ENCODE data around the gene LSP1.
"Not testable (repeated sequence)": the region's sequence is repeated elsewhere in the genome, so short reads cannot be mapped to it uniquely, and the experiment has no call there.

LSP1 gene

DNA sequence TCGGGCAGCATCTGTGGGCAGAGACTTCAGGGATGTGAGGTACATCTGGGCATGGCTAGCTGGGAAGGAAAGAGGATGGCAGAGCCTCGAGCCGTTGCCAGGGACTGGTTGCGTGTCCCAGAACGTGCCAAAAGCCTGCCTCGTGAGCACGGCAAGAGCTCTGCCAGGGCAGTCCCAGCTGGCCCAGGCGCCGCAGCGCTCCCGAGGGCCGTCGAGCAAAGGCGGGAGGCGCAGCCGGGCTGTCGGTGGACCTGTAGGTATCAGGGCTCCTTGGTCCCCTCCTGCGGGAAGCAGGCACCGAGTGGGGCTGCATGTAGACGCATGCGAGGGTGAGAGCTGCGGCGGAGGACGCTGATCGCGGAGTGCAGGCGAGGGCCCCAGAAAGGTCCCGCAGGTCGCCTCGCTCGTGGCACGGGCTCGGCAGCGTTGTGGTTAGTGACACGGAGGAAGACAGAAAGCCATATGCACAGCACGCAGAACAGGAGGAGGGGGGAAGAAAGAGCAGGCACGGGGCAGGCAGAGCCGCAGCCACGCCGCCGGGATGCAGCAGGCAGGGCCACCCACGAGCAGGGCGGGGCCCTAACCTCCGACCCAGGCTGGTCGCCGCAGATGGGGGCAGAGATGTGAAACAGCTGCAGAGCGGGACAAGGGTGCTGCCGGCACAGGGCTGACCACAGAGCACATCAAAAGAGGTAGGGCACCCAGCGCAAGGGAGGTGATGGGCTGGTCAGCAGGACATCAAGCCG is 18.0 kb downstream of the LSP1 start:
- H3K4me3 ChIP-seq (ENCODE audit: low read length), result no peak overlapping the region
- H3K4me1 ChIP-seq (ENCODE audit: control insufficient read depth, low read depth, low read length), result no peaks in the 10 kb centered on the region
- no peak overlapping the region for H4K5ac ChIP-seq (ENCODE audit: low read length)
- no peak overlapping the region for H3K4me2 ChIP-seq (ENCODE audit: low read length)
- no peak overlapping the region for H3K56ac ChIP-seq (ENCODE audit: low read length)
- no CpG with 5 or more reads among the region's 50 CpGs for WGBS (ENCODE audit: extremely low coverage, insufficient coverage, low lambda C conversion rate)
- no peaks in the 10 kb centered on the region for H3K79me2 ChIP-seq (ENCODE audit: control insufficient read depth, insufficient read depth, low read length)
- H3K18ac ChIP-seq (ENCODE audit: low read length), result no peak overlapping the region
- H3K4ac ChIP-seq (ENCODE audit: low read depth, low read length), result no peak overlapping the region
- no peak overlapping the region for H3K27ac ChIP-seq (ENCODE audit: low read depth, low read length)
- H3K79me1 ChIP-seq (ENCODE audit: low read length), result no peaks in the 10 kb centered on the region
- no peak overlapping the region for H3K9ac ChIP-seq (ENCODE audit: low read length)
- no peak overlapping the region for H2BK120ac ChIP-seq (ENCODE audit: low read depth, low read length)
- H4K8ac ChIP-seq (ENCODE audit: low read depth, low read length), result no peak overlapping the region
- H2BK5ac ChIP-seq (ENCODE audit: low read length), result no peak overlapping the region
- no peak overlapping the region for H2BK15ac ChIP-seq (replicated peaks; ENCODE audit: low read depth)
- H3K36me3 ChIP-seq (ENCODE audit: control insufficient read depth, insufficient read depth, low read length), result no peaks in the 10 kb centered on the region
- no peak overlapping the region for H3K23ac ChIP-seq (ENCODE audit: low read length)
- H3K27me3 ChIP-seq (ENCODE audit: insufficient read depth, low read length, poor library complexity), result no peaks in the 10 kb centered on the region
- no peak for DNase-seq
- no peak overlapping the region for H2AK5ac ChIP-seq (ENCODE audit: low read length)

GRCh38 chr11:1871531-1871930 is 18.6 kb downstream of the LSP1 start:
- Histone ChIP-seq H3K36me3 (ENCODE audit: control insufficient read depth, insufficient read depth, low read length) (no peaks in the 10 kb centered on the region), H3K27me3 (ENCODE audit: insufficient read depth, low read length, poor library complexity) (no peaks in the 10 kb centered on the region), H3K4me2 (ENCODE audit: low read length) (no peak overlapping the region), H2BK15ac (replicated peaks; ENCODE audit: low read depth) (no peak overlapping the region), H4K5ac (ENCODE audit: low read length) (no peak overlapping the region), H4K8ac (ENCODE audit: low read depth, low read length) (no peak overlapping the region), H3K23ac (ENCODE audit: low read length) (no peak overlapping the region), H3K4ac (ENCODE audit: low read depth, low read length) (no peak overlapping the region), H2AK5ac (ENCODE audit: low read length) (no peak overlapping the region), H3K18ac (ENCODE audit: low read length) (no peak overlapping the region), H3K4me3 (ENCODE audit: low read length) (no peak overlapping the region), H3K9ac (ENCODE audit: low read length) (no peak overlapping the region), H2BK5ac (ENCODE audit: low read length) (no peak overlapping the region), H2BK120ac (ENCODE audit: low read depth, low read length) (no peak overlapping the region), H3K79me2 (ENCODE audit: control insufficient read depth, insufficient read depth, low read length) (no peaks in the 10 kb centered on the region), H3K4me1 (ENCODE audit: control insufficient read depth, low read depth, low read length) (no peaks in the 10 kb centered on the region), H3K79me1 (ENCODE audit: low read length) (no peaks in the 10 kb centered on the region), H3K27ac (ENCODE audit: low read depth, low read length) (no peak overlapping the region), H3K56ac (ENCODE audit: low read length) (no peak overlapping the region)
- DNase-seq, result no peak
- WGBS (ENCODE audit: extremely low coverage, insufficient coverage, low lambda C conversion rate), result no CpG with 5 or more reads among the region's 15 CpGs

- H3K79me1 ChIP-seq (ENCODE audit: low read length), result no peaks in the 10 kb centered on the region
- no peak for DNase-seq
- H3K27me3 ChIP-seq (ENCODE audit: insufficient read depth, low read length, poor library complexity), result no peaks in the 10 kb centered on the region
- H2AK5ac ChIP-seq (ENCODE audit: low read length), result no peak overlapping the region
- no peak overlapping the region for H3K27ac ChIP-seq (ENCODE audit: low read depth, low read length)
- no peak overlapping the region for H2BK120ac ChIP-seq (ENCODE audit: low read depth, low read length)
- no CpG with 5 or more reads among the region's 25 CpGs for WGBS (ENCODE audit: extremely low coverage, insufficient coverage, low lambda C conversion rate)
- H3K4me1 ChIP-seq (ENCODE audit: control insufficient read depth, low read depth, low read length), result no peaks in the 10 kb centered on the region
- H3K18ac ChIP-seq (ENCODE audit: low read length), result no peak overlapping the region
- H2BK15ac ChIP-seq (replicated peaks; ENCODE audit: low read depth), result no peak overlapping the region
- H3K56ac ChIP-seq (ENCODE audit: low read length), result no peak overlapping the region
- no peak overlapping the region for H3K4ac ChIP-seq (ENCODE audit: low read depth, low read length)
- no peaks in the 10 kb centered on the region for H3K36me3 ChIP-seq (ENCODE audit: control insufficient read depth, insufficient read depth, low read length)
- H3K9ac ChIP-seq (ENCODE audit: low read length), result no peak overlapping the region
- H2BK5ac ChIP-seq (ENCODE audit: low read length), result no peak overlapping the region
- H3K4me3 ChIP-seq (ENCODE audit: low read length), result no peak overlapping the region
- no peak overlapping the region for H3K23ac ChIP-seq (ENCODE audit: low read length)
- no peak overlapping the region for H4K8ac ChIP-seq (ENCODE audit: low read depth, low read length)
- no peaks in the 10 kb centered on the region for H3K79me2 ChIP-seq (ENCODE audit: control insufficient read depth, insufficient read depth, low read length)
- no peak overlapping the region for H3K4me2 ChIP-seq (ENCODE audit: low read length)
- no peak overlapping the region for H4K5ac ChIP-seq (ENCODE audit: low read length)
Measured at GRCh38 chr11:1872267-1872985, 19.5 kb downstream of the LSP1 start.

DNA sequence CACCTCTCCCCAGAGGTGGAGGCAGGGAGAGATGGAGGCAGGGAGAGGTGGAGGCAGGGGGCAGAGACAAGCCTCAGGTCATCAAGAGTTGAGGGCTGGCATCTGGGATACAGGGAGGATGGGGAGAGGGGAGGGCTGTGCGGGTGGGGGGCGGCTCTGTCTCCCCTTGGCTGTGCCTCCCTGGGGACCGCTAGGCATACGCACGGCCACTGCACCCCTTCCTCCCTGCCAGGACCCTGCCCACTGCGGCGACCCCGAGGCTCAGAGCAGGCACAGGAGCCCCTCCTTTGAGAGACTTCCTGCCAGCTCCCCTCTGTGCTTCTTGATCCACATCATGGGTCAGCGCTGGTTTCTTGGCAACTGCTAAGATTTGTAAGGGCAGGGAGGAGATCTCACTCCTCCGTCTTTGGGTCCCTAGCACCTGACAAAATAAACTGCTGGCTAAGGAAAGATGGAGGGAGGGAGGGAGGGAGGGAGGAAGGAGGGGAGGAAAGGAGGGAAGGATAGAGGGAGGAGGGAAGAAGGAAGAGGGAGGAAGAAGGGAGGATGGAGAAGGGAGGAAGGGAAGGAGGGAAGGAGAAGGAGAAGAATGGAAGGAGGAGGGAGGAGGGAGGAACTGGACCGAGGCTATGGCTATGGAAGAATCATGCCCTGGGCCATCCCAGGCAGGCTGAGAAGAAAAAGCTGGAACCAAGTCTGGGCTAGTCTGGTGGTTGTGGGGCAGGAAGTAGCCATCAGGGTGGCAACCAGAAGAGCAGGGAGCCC is 20.3 kb downstream of the LSP1 start:
- Histone ChIP-seq H3K79me2 (ENCODE audit: control insufficient read depth, insufficient read depth, low read length) (no peaks in the 10 kb centered on the region), H3K56ac (ENCODE audit: low read length) (no peak overlapping the region), H3K23ac (ENCODE audit: low read length) (no peak overlapping the region), H4K5ac (ENCODE audit: low read length) (no peak overlapping the region), H3K4me3 (ENCODE audit: low read length) (no peak overlapping the region), H3K4ac (ENCODE audit: low read depth, low read length) (no peak overlapping the region), H3K4me1 (ENCODE audit: control insufficient read depth, low read depth, low read length) (no peaks in the 10 kb centered on the region), H2BK15ac (replicated peaks; ENCODE audit: low read depth) (no peak overlapping the region), H4K8ac (ENCODE audit: low read depth, low read length) (no peak overlapping the region), H2BK5ac (ENCODE audit: low read length) (no peak overlapping the region), H3K18ac (ENCODE audit: low read length) (no peak overlapping the region), H2AK5ac (ENCODE audit: low read length) (no peak overlapping the region), H3K79me1 (ENCODE audit: low read length) (no peaks in the 10 kb centered on the region), H2BK120ac (ENCODE audit: low read depth, low read length) (no peak overlapping the region), H3K27ac (ENCODE audit: low read depth, low read length) (no peak overlapping the region), H3K4me2 (ENCODE audit: low read length) (no peak overlapping the region), H3K9ac (ENCODE audit: low read length) (no peak overlapping the region), H3K27me3 (ENCODE audit: insufficient read depth, low read length, poor library complexity) (no peaks in the 10 kb centered on the region), H3K36me3 (ENCODE audit: control insufficient read depth, insufficient read depth, low read length) (no peaks in the 10 kb centered on the region)
- WGBS (ENCODE audit: extremely low coverage, insufficient coverage, low lambda C conversion rate), result no CpG with 5 or more reads among the region's 11 CpGs
- peak; percentile 8 for DNase-seq

DNA sequence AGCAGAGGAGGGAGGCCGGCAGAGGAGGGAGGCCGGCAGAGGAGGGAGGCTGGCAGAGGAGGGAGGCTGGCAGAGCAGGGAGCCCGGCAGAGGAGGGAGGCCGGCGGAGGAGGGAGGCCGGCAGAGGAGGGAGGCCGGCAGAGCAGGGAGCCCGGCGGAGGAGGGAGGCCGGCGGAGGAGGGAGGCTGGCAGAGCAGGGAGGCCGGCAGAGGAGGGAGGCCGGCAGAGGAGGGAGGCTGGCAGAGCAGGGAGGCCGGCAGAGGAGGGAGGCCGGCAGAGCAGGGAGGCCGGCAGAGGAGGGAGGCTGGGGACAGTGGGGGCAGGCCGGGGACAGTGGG is 20.9 kb downstream of the LSP1 start:
- H3K27ac ChIP-seq (ENCODE audit: low read depth, low read length); H3K56ac ChIP-seq (ENCODE audit: low read length); H2BK15ac ChIP-seq (replicated peaks; ENCODE audit: low read depth); H2BK120ac ChIP-seq (ENCODE audit: low read depth, low read length); H3K79me2 ChIP-seq (ENCODE audit: control insufficient read depth, insufficient read depth, low read length); H3K23ac ChIP-seq (ENCODE audit: low read length); H4K5ac ChIP-seq (ENCODE audit: low read length); H2BK5ac ChIP-seq (ENCODE audit: low read length); H3K4me1 ChIP-seq (ENCODE audit: control insufficient read depth, low read depth, low read length); H3K36me3 ChIP-seq (ENCODE audit: control insufficient read depth, insufficient read depth, low read length); H3K18ac ChIP-seq (ENCODE audit: low read length); DNase-seq; H3K4ac ChIP-seq (ENCODE audit: low read depth, low read length); H4K8ac ChIP-seq (ENCODE audit: low read depth, low read length); H3K4me2 ChIP-seq (ENCODE audit: low read length); H3K4me3 ChIP-seq (ENCODE audit: low read length); H2AK5ac ChIP-seq (ENCODE audit: low read length); H3K79me1 ChIP-seq (ENCODE audit: low read length); H3K27me3 ChIP-seq (ENCODE audit: insufficient read depth, low read length, poor library complexity); H3K9ac ChIP-seq (ENCODE audit: low read length): not testable (repeated sequence)
- WGBS (ENCODE audit: extremely low coverage, insufficient coverage, low lambda C conversion rate), result no CpG with 5 or more reads among the region's 17 CpGs

Measured in mesendoderm (in vitro differentiated cells).